Right cardiac atrium (tissue), 5 donors: Measurements from ENCODE around the gene CSTF3. TPM values are rescaled to one million over a fixed set of nuclear protein-coding genes. Genes with fewer than 3 reads are reported as not detected.

Experiments used
- ATAC-seq, 2 donors: fragments of 200-7000 bp; cut with Tn5 transposase; one replicate each; pipeline versions ENCODE4 v1.8.0 to v1.9.1; 2020; ENCODE audit warnings: moderate library complexity in 2 of 2, mild to moderate bottlenecking in 1 of 2
- DNase-seq, 3 donors: peaks; one replicate each; pipeline ENCODE4 v3.0.0-alpha.2; 2020
- H3K27ac ChIP-seq: one replicate; pipeline ENCODE4 v1.5.1; 2013; ENCODE audit warnings: mild to moderate bottlenecking, low read length, control low read depth, moderate library complexity
- H3K27me3 ChIP-seq: one replicate; pipeline ENCODE4 v1.6.1; 2013; ENCODE audit not compliant: control insufficient read depth, insufficient read depth
- H3K4me1 ChIP-seq: one replicate; pipeline ENCODE4 v1.6.1; 2013; ENCODE audit warnings: low read length; ENCODE audit not compliant: control insufficient read depth, insufficient read depth
- H3K4me3 ChIP-seq: one replicate; pipeline ENCODE4 v1.5.1; 2013; ENCODE audit warnings: low read length, control low read depth
- H3K9me3 ChIP-seq: one replicate; pipeline ENCODE4 v1.6.1; 2013; ENCODE audit warnings: low read length; ENCODE audit not compliant: control insufficient read depth
- WGBS: extraction: QIAGEN DNeasy Blood & Tissue Kit; methylation state at CpG from one replicate; pipeline ENCODE4 v1.1.7; 2013; 5-methylcytosine and 5-hydroxymethylcytosine counted together
- intact Hi-C, 4 donors: fragments of 100-400 bp; cut with DNase I; formaldehyde crosslinking; loops; one replicate each; pipeline versions ENCODE4 v1.11.0 to v1.14.0; 2022 to 2023
- polyA plus RNA-seq: library from polyadenylated mRNA; stranded (reverse); fragments of 200-250 nt; gene quantifications from one replicate; pipeline ENCODE4 v1.2.3, GENCODE V29; 2013
- total RNA-seq, 4 donors: library from RNA; stranded (reverse); fragmentation: NEBNext Ultra II Directional; extraction: Animal tissue kit (Norgen Biotek cat#: 25700); gene quantifications; one replicate each; pipeline ENCODE4 v1.2.1, GENCODE V29; 2021
- donor health status: healthy with polysubstance abuse.
- donor health status: DM: no; HTN: yes; CAD: no.
- donor health status: DM: no; HTN: no; CAD: no.
- donor health status: DM: no; HTN: yes; CAD: no; lungs with severe emphysema.
- donor health status: DM: yes; HTN: yes; CAD: no.

The CSTF3 gene
- total and polyA plus RNA-seq, 5 donors, result 11.2 to 18.2 (median 14.1) TPM

- Histone ChIP-seq H3K27ac (no peak overlapping the region), H3K27me3 (no peaks in the 10 kb centered on the region), H3K4me3 (no peak overlapping the region), H3K9me3 (no peaks in the 10 kb centered on the region), H3K4me1 (no peaks in the 10 kb centered on the region)
- DNase-seq (no peak), ATAC-seq (no peak)
- intact Hi-C loops, result no loop called here
- 91% methylated on average over 8 of the region's 8 CpGs for WGBS
These were observed 88.8 kb downstream of the CSTF3 start for GRCh38 chr11:33072465-33072864.

- Histone ChIP-seq H3K9me3 (no peaks in the 10 kb centered on the region), H3K4me3 (no peak overlapping the region), H3K27me3 (no peaks in the 10 kb centered on the region), H3K27ac (no peak overlapping the region), H3K4me1 (peaks cover 1% of the 10 kb centered on the region)
- no peak for ATAC-seq
- WGBS, result 97% methylated on average over 17 of the region's 17 CpGs
- DNase-seq, result no peak
- intact Hi-C loops, result loop anchor here in 3 of 4 donors (5.0 kb wide), 2 partner anchors 106 to 111 kb away; no protein-coding TSS in a partner anchor
These were observed 92.5 kb downstream of the CSTF3 start for GRCh38 chr11:33068611-33069340.

- no peaks in the 10 kb centered on the region for H3K27me3 ChIP-seq
- intact Hi-C loops, result loop anchor here in 3 of 4 donors (5.0 kb wide), 2 partner anchors 105 to 110 kb away; no protein-coding TSS in a partner anchor
- no peak overlapping the region for H3K4me3 ChIP-seq
- ATAC-seq (no peak), DNase-seq (no peak)
- peaks cover 1% of the 10 kb centered on the region for H3K4me1 ChIP-seq
- WGBS, result 95% methylated on average over 3 of the region's 3 CpGs
- no peaks in the 10 kb centered on the region for H3K9me3 ChIP-seq
- no peak overlapping the region for H3K27ac ChIP-seq
These were observed 94.0 kb downstream of the CSTF3 start for GRCh38 chr11:33067294-33067693.

- no peak overlapping the region for H3K27ac ChIP-seq
- intact Hi-C loops, result loop anchor here in 3 of 4 donors (5.0 kb wide), 2 partner anchors 103 to 108 kb away; no protein-coding TSS in a partner anchor
- no peaks in the 10 kb centered on the region for H3K9me3 ChIP-seq
- H3K27me3 ChIP-seq, result no peaks in the 10 kb centered on the region
- no peak overlapping the region for H3K4me3 ChIP-seq
- ATAC-seq (peak; percentile 76 to 87), DNase-seq (peak; percentile 46 to 85 (median 81))
- peaks cover 1% of the 10 kb centered on the region for H3K4me1 ChIP-seq
- WGBS, result 69% methylated on average over 22 of the region's 22 CpGs
These were observed 95.7 kb downstream of the CSTF3 start for GRCh38 chr11:33065445-33066178.

GRCh38 chr11:33064866-33065265 lies 96.4 kb downstream of the CSTF3 start:
- no peak overlapping the region for H3K27ac ChIP-seq
- 90% methylated on average over 5 of the region's 5 CpGs for WGBS
- ATAC-seq, result no peak

GRCh38 chr11:33064033-33064825 lies 97.1 kb downstream of the CSTF3 start:
- ATAC-seq (peak in 1 of 2 donors; percentile 29), DNase-seq (no peak)
- Histone ChIP-seq H3K27me3 (no peaks in the 10 kb centered on the region), H3K4me3 (no peak overlapping the region), H3K27ac (no peak overlapping the region), H3K9me3 (no peaks in the 10 kb centered on the region), H3K4me1 (peaks cover 1% of the 10 kb centered on the region)
- intact Hi-C loops, result no loop called here
- 38% methylated on average over 11 of the region's 11 CpGs for WGBS

More at GRCh38 chr11:33064866-33065265, 96.4 kb downstream of the CSTF3 start:
- H3K9me3 ChIP-seq, result no peaks in the 10 kb centered on the region
- H3K4me1 ChIP-seq, result peaks cover 1% of the 10 kb centered on the region
- DNase-seq, result no peak
- intact Hi-C loops, result loop anchor here in 3 of 4 donors (5.0 kb wide), 2 partner anchors 103 to 108 kb away; no protein-coding TSS in a partner anchor
- no peak overlapping the region for H3K4me3 ChIP-seq
- H3K27me3 ChIP-seq, result no peaks in the 10 kb centered on the region

- intact Hi-C loops, result no loop called here
- ATAC-seq (no peak), DNase-seq (no peak)
- WGBS, result 54% methylated on average over 3 of the region's 3 CpGs
- H3K27ac ChIP-seq, result no peak overlapping the region
- no peaks in the 10 kb centered on the region for H3K9me3 ChIP-seq
- H3K4me1 ChIP-seq, result peaks cover 1% of the 10 kb centered on the region
- H3K4me3 ChIP-seq, result no peak overlapping the region
- H3K27me3 ChIP-seq, result no peaks in the 10 kb centered on the region
These were observed 97.9 kb downstream of the CSTF3 start for GRCh38 chr11:33063326-33063881.

GRCh38 chr11:33062137-33062536 lies 99.1 kb downstream of the CSTF3 start:
- H3K27me3 ChIP-seq, result no peaks in the 10 kb centered on the region
- H3K4me3 ChIP-seq, result no peak overlapping the region
- WGBS, result 61% methylated on average over 5 of the region's 5 CpGs
- intact Hi-C loops, result no loop called here
- no peaks in the 10 kb centered on the region for H3K9me3 ChIP-seq
- ATAC-seq (no peak), DNase-seq (no peak)
- H3K27ac ChIP-seq, result no peak overlapping the region
- H3K4me1 ChIP-seq, result peaks cover 1% of the 10 kb centered on the region

GRCh38 chr11:33060271-33060670 lies 101.0 kb downstream of the CSTF3 start:
- intact Hi-C loops, result no loop called here
- no peak overlapping the region for H3K27ac ChIP-seq
- ATAC-seq (no peak), DNase-seq (no peak)
- H3K27me3 ChIP-seq, result no peaks in the 10 kb centered on the region
- no peaks in the 10 kb centered on the region for H3K9me3 ChIP-seq
- 99% methylated on average over 3 of the region's 3 CpGs for WGBS
- H3K4me1 ChIP-seq, result peaks cover 1% of the 10 kb centered on the region
- no peak overlapping the region for H3K4me3 ChIP-seq

- Histone ChIP-seq H3K27ac (no peak overlapping the region), H3K4me1 (no peaks in the 10 kb centered on the region), H3K4me3 (no peak overlapping the region), H3K27me3 (no peaks in the 10 kb centered on the region), H3K9me3 (no peaks in the 10 kb centered on the region)
- DNase-seq (no peak), ATAC-seq (no peak)
- intact Hi-C loops, result no loop called here
- whole genome bisulfite sequencing, result 88% methylated on average over 5 of the region's 5 CpGs
These were observed 101.8 kb downstream of the CSTF3 start for GRCh38 chr11:33059331-33060007.
